ENCODE data around the gene LYZL1. TPM values are rescaled to one million over a fixed set of nuclear protein-coding genes. Genes with fewer than 3 reads are reported as not detected.

LYZL1 gene
- total and polyA plus RNA-seq, 2 donors (not counting 1 experiment from before 2014, with no cell fraction given), result not detected

- Histone ChIP-seq H3K9ac (ENCODE audit: low read length) (no peak overlapping the region), H4K20me1 (ENCODE audit: control insufficient read depth, insufficient read depth, low read length, poor library complexity, severe bottlenecking) (no peaks in the 10 kb centered on the region), H3K4me1 (ENCODE audit: control insufficient read depth in 2 of 2, insufficient read depth in 2 of 2, low read length in 2 of 2) (no peaks in the 10 kb centered on the region), H3K4me2 (replicated peaks; ENCODE audit: low read depth, low read length, poor library complexity, severe bottlenecking) (no peak overlapping the region), H3K4me3 (ENCODE audit: control extremely low read depth in 1 of 5, extremely low read depth in 1 of 5, insufficient read depth in 1 of 5, low read depth in 2 of 5, low read length in 4 of 5) (no peak overlapping the region), H3K9me3 (ENCODE audit: control extremely low read depth in 1 of 3, control insufficient read depth in 2 of 3, insufficient read depth in 1 of 3, low read length in 2 of 3) (no peaks in the 10 kb centered on the region), H3K27me3 (replicated peaks in 1 of 4; ENCODE audit: control extremely low read depth in 1 of 4, control insufficient read depth in 3 of 4, insufficient read depth in 4 of 4, low read length in 3 of 4) (no peaks in the 10 kb centered on the region), H3K27ac (ENCODE audit: low read length in 2 of 2) (no peak overlapping the region), H3K79me2 (ENCODE audit: control insufficient read depth, insufficient read depth, low read length) (no peaks in the 10 kb centered on the region), H3K36me3 (replicated peaks in 1 of 2; ENCODE audit: control extremely low read depth in 1 of 2, control insufficient read depth in 1 of 2, extremely low read depth in 1 of 2, insufficient read depth in 2 of 2, low read length in 1 of 2) (no peaks in the 10 kb centered on the region), H2AFZ (ENCODE audit: insufficient read depth, low read depth, low read length, poor library complexity, severe bottlenecking) (no peak overlapping the region)
- DNase-seq (no peak), ATAC-seq (ENCODE audit: low read depth) (no peak)
- no CpG with 5 or more reads among the region's 3 CpGs for whole genome bisulfite sequencing (ENCODE audit: insufficient coverage)
- Mint-ChIP-seq H3K27me3 (no peaks in the 10 kb centered on the region), H3K4me3 (no peak overlapping the region), H3K27ac (no peak overlapping the region), H3K9me3 (ENCODE audit: insufficient read depth) (no peaks in the 10 kb centered on the region), H3K4me1 (no peaks in the 10 kb centered on the region)
- ChIA-PET CTCF (no interaction called here), POLR2A (no interaction called here)
- intact Hi-C loops (cut with micrococcal nuclease), result no loop called here
- TF ChIP-seq EZH2 (IDR thresholded peaks at IDR 0.05; ENCODE audit: borderline replicate concordance, insufficient read depth, low read depth, low read length, poor library complexity, severe bottlenecking), result no peak
- TF ChIP-seq CTCF (IDR thresholded peaks at IDR 0.05), result no peak
Measured at GRCh38 chr10:29353305-29353704, 64.4 kb downstream of the LYZL1 start.

- Histone ChIP-seq H3K9ac (ENCODE audit: low read length) (no peak overlapping the region), H3K36me3 (replicated peaks in 1 of 2; ENCODE audit: control extremely low read depth in 1 of 2, control insufficient read depth in 1 of 2, extremely low read depth in 1 of 2, insufficient read depth in 2 of 2, low read length in 1 of 2) (no peaks in the 10 kb centered on the region), H3K79me2 (ENCODE audit: control insufficient read depth, insufficient read depth, low read length) (no peaks in the 10 kb centered on the region), H4K20me1 (ENCODE audit: control insufficient read depth, insufficient read depth, low read length, poor library complexity, severe bottlenecking) (no peaks in the 10 kb centered on the region), H3K27me3 (replicated peaks in 1 of 4; ENCODE audit: control extremely low read depth in 1 of 4, control insufficient read depth in 3 of 4, insufficient read depth in 4 of 4, low read length in 3 of 4) (no peaks in the 10 kb centered on the region), H3K27ac (ENCODE audit: low read length in 2 of 2) (no peak overlapping the region), H3K4me3 (ENCODE audit: control extremely low read depth in 1 of 5, extremely low read depth in 1 of 5, insufficient read depth in 1 of 5, low read depth in 2 of 5, low read length in 4 of 5) (no peak overlapping the region), H3K9me3 (ENCODE audit: control extremely low read depth in 1 of 3, control insufficient read depth in 2 of 3, insufficient read depth in 1 of 3, low read length in 2 of 3) (no peaks in the 10 kb centered on the region), H2AFZ (ENCODE audit: insufficient read depth, low read depth, low read length, poor library complexity, severe bottlenecking) (no peak overlapping the region), H3K4me2 (replicated peaks; ENCODE audit: low read depth, low read length, poor library complexity, severe bottlenecking) (no peak overlapping the region), H3K4me1 (ENCODE audit: control insufficient read depth in 2 of 2, insufficient read depth in 2 of 2, low read length in 2 of 2) (no peaks in the 10 kb centered on the region)
- H3K4me3 Mint-ChIP-seq, result no peak overlapping the region
- 80% methylated on average over 1 of the region's 3 CpGs for WGBS (ENCODE audit: insufficient coverage)
- POLR2A ChIA-PET, result no interaction called here
- no peaks in the 10 kb centered on the region for H3K9me3 Mint-ChIP-seq (ENCODE audit: insufficient read depth)
- ATAC-seq (ENCODE audit: low read depth) (no peak), DNase-seq (no peak)
- no peak for TF ChIP-seq EZH2 (IDR thresholded peaks at IDR 0.05; ENCODE audit: borderline replicate concordance, insufficient read depth, low read depth, low read length, poor library complexity, severe bottlenecking)
- TF ChIP-seq CTCF (IDR thresholded peaks at IDR 0.05), result no peak
- H3K27me3 Mint-ChIP-seq, result no peaks in the 10 kb centered on the region
- intact Hi-C loops (cut with micrococcal nuclease), result no loop called here
- no peaks in the 10 kb centered on the region for H3K4me1 Mint-ChIP-seq
- CTCF ChIA-PET, result no interaction called here
- H3K27ac Mint-ChIP-seq, result no peak overlapping the region
Measured at GRCh38 chr10:29353887-29354561, 65.2 kb downstream of the LYZL1 start.

Data from B cell (primary cell).